IPS DF 19.7 (cell line): ENCODE data around the gene SPATA13.

ENCODE experiments used
- DNase-seq: peaks from one replicate; pipeline ENCODE4 v3.0.0-alpha.2; 2013; ENCODE audit warnings: low read depth, low spot score

SPATA13 gene

GRCh38 chr13:24250376-24251057, 90.0 kb downstream of the SPATA13 start:
- no peak for DNase-seq

- no peak for DNase-seq
Measured at GRCh38 chr13:24251525-24251924, 91.0 kb downstream of the SPATA13 start.

DNA sequence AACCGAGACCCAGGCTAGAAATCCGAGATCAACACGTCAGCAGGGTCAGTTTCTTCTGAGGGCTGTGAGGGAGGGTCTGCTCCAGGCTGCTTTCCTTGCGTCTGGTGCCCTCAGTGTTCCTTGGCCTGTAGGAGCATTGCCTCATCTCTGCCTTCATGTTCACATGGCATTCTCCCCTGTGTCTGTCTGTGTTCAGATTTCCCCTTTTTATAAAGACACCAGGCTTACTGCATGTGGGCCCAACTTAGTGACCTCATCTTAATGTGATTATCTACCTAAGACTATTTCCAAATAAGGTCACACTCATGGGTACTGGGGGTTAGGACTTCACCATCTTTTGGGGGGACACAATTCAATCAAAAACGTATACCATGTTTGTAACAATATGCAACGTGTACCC, 91.6 kb downstream of the SPATA13 start:
- no peak for DNase-seq

DNA sequence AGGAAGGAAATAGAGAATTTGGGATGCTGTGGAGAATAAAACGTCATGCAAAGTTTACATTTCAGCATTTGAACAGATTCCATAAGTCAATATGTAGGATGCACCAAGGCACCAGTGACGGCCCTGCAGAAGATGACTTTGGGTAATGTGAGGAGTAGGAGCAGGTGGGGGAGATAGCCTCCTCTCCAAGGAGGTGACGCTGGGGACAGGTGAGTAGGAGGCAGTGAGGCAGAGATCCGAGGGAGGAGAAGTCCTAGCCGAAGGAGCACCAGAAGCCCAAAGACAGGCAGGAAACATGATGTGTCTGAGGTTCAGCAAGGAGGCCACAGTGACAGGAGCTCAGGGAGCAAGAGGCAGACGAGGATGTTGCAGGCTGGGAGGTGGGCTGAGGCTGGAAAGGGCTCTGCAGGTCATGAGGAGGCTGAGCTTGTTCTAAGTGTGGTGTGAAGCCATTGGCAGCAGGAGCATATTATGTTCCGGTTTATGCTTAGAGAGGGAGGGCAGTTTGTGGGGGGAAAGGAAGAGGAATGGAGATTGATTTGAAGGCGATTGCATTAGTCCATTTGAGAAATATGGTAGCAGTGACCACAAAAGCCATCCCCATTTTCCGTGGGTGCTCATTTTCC, 93.1 kb downstream of the SPATA13 start:
- DNase-seq = no peak

DNA sequence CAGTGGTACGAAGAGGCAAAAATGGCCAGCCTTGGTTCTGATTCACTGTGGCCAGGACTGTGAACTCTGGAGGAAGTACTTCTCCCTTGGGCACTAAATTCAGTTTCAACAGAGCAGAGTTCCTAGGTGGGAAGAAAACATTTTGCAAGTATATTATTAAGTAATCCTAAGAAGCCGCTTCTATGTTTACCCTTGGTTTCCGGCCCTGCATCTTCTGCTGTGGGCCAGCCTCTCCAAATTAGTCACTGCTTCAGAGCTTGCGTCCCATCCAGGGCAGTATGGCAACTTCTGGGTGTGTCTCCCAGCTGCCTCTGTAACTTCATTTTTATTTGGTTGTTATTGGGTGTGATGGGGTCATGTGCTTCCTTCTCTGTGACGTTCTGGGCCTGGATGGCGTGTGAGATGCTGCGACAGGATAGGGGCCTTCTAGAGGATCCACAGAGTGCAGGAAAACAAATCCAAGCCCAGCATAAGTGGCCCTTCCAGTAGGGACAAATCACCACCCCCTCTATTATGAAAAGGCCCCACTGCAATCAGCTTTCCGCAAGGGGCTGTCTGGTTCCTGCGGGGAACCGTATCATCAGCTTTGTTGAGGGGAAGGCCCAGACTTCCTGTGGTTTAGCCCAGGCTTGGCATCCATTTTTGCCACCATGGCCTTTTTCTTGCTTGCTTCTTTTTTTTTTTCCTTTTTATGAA, 93.8 kb downstream of the SPATA13 start:
- DNase-seq = no peak

- DNase-seq = no peak
Measured at GRCh38 chr13:24257497-24257896, 97.0 kb downstream of the SPATA13 start.

DNA sequence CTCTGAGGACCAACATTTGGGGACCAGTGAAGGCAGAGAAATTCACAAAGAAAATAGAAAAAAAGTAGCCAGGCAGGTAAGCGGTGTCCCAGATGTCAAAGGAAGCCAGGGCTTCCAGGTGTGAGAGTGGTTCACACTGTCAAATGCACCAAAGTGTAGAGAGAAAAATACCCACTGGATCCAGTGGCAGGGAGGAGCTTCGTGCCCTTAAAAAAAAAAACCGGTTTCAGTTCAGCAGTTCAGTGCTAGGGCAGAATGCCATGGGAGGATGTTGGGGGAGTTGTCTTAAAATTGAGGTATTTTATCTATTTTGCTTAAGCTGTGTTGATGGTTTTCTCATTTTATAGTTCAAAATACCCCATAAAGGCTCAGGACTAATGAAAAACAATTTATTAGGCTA, 101.0 kb downstream of the SPATA13 start:
- no peak for DNase-seq

GRCh38 chr13:24263632-24264031, 103.1 kb downstream of the SPATA13 start:
- no peak for DNase-seq

- no peak for DNase-seq
Measured at GRCh38 chr13:24264976-24265375, 104.5 kb downstream of the SPATA13 start.

- no peak for DNase-seq
Measured at GRCh38 chr13:24265453-24265852, 104.9 kb downstream of the SPATA13 start.

GRCh38 chr13:24267274-24267673, 106.8 kb downstream of the SPATA13 start:
- no peak for DNase-seq

DNA sequence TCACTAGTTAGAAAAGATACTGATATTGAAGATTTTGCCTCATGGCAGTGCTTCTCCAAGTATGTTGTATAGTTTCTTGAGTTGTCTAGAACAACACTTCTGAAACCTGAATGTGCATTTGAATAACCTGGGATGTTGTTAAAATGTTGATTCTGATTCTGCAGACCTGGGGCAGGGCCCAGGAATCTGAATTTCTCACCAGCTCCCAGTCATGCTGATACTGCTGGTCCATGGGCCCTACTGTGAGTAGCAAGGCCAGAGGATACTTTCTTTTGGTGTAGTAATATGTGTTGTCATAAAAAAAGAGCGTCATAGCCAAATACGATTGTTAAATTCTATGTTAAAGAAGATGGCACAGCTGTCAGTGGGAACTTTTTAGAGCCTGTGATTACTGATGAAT, 107.3 kb downstream of the SPATA13 start:
- DNase-seq = no peak

- DNase-seq = no peak
Measured at GRCh38 chr13:24269821-24270220, 109.3 kb downstream of the SPATA13 start.

- no peak for DNase-seq
Measured at GRCh38 chr13:24270639-24271141, 110.2 kb downstream of the SPATA13 start.

- no peak for DNase-seq
Measured at GRCh38 chr13:24271231-24271600, 110.7 kb downstream of the SPATA13 start.

DNA sequence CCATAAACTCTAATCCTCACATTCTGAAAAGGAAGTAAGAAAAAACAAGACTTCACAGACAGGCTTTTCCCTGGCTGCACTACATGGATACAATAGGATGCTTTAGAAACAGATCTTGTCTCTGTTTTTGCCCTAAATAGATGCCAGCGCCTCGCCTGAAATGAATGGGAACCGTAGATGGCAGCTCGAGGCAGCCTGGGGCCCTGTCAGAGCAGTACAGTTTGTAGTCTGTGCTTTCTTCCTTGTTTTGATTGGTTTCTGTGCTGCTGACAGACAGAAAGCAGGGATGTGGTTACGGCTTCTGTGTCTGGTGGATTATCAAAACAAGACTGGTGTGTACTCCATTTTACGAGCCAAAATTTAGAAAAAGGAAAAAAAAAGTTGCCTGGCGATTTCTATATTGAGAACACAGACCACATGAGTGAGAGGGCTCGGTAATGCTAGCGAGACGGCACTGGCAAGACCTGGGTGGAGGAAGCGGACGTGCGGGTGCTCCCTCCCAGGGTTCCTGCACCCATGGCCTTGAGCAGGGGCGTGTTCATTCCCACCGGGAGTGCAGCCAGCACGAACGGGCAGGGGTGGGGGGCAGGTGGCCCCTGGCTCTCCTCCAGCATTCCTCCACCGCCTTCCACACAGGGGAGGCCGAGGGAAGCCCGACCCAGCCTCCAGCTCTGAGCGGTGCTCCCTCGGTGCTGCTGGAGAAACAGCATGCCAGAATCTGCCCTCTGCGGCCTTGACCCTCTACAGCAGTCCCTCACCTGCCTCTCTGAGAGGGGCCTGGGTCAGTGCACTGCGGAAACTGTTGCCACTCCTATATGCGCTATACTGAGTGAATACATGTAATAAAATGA, 111.3 kb downstream of the SPATA13 start:
- no peak for DNase-seq

DNA sequence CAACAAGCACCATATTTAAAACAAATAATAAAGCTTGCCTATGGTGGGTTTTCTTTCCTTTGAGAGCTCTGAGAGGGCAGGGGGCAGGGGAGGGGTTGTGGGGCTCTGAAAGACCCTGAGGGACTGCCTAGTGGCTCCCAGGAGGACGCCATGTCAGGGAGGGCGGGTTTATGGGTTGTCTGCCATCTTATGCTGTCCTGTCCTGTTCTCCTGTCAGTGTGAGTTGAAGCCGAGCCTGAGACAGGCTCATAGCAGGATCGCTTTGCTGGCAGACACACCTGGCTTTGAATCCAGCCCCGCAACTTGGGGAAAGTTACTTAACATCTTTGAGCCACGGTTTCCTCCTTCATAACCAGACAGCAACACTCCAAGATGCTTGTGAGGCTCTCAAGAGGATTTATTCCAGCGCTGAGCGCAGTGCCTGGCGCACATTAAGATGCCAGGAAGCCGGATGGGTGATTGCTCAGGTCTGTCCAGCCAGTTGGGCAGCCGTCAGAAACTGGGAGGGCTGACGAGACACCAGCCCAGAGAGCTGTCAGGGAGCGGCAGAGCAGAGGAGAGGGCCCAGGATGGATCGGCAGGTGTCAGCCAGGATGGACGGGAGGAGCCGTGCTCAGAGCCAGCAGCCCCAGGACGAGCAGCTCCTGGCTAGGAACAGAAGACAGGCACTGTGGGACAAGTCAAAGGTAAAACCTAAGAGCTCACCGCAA, 112.1 kb downstream of the SPATA13 start:
- no peak for DNase-seq

- no peak for DNase-seq
Measured at GRCh38 chr13:24273926-24274325, 113.4 kb downstream of the SPATA13 start.

GRCh38 chr13:24274452-24275021, 114.0 kb downstream of the SPATA13 start:
- no peak for DNase-seq

DNA sequence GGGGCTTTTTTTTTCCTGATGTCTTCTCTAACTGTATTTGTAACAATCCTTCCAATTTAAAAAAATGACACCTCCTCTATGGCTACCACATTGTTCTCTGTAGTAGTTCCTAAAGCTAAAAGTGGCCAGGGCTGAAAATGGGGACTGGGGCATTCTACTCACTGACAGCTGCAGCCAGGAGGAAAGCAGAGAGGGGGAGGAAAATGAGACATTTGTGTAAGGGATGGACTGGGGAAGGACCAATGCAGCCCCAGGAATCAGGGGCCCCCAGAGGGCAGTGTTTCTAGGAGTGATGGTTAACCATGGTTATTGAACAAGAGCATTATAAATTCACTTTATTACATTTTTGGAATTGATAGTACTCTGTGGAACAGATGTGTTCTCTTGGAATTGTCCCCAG, 114.5 kb downstream of the SPATA13 start:
- no peak for DNase-seq

DNA sequence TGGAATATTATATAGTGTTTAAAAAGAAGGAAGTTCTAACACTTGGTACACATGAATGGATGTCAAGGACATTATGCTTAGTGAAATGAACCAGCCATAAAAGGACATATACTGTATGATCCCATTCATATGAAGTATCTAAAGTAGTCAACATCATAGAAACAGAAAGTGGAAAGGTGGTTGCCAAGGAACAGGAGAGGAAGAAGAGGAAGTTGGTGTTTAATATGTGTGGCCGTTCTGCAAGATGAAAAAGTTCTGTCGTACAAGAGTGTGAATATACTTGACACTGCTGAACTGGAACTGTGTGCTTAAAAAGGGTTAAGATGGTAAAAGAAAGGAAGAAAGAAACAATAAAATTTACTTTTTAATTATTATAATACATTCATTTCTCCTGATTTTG, 115.8 kb downstream of the SPATA13 start:
- no peak for DNase-seq
